ENCODE measurements around the gene ZP1.

Gene ZP1

DNA sequence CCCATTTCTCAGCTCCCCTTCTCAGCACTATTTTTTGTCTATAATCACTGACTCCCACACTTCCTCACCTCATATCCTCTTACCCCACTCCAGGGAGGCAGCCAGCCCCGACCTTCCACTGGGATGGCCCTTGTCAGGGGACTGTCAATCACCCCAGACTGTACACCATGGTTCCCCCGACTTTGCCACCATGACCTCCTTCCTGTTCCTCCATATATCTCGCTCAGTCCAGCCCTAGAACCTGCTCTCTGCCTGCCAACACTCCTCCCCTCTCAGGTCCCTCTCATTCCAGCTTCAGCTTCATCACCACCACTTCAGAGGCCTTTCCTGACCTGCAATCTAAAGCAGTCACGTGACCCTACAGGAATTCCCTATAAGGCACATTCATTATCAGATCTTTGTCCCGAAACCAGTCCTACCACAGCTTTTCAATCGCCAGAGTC lies 22.5 kb downstream of the ZP1 start:
- ChIA-PET POLR2A (no interaction called here), CTCF (interaction anchor here (1.3 to 26.0 kb wide), 5 partner anchors 11 to 112 kb away, joined by 5 to 1087 read pairs (median 80); partner anchors contain the start of gene CCDC86)
- H3K4me3 ChIP-seq (ENCODE audit: low read depth, low read length): no peak overlapping the region
- DNase-seq (ENCODE audit: low read depth, low spot score): no peak
- TF ChIP-seq, protein P1, sequence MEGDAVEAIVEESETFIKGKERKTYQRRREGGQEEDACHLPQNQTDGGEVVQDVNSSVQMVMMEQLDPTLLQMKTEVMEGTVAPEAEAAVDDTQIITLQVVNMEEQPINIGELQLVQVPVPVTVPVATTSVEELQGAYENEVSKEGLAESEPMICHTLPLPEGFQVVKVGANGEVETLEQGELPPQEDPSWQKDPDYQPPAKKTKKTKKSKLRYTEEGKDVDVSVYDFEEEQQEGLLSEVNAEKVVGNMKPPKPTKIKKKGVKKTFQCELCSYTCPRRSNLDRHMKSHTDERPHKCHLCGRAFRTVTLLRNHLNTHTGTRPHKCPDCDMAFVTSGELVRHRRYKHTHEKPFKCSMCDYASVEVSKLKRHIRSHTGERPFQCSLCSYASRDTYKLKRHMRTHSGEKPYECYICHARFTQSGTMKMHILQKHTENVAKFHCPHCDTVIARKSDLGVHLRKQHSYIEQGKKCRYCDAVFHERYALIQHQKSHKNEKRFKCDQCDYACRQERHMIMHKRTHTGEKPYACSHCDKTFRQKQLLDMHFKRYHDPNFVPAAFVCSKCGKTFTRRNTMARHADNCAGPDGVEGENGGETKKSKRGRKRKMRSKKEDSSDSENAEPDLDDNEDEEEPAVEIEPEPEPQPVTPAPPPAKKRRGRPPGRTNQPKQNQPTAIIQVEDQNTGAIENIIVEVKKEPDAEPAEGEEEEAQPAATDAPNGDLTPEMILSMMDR (IDR thresholded peaks at IDR 0.05; ENCODE audit: insufficient read depth, low read length, missing control alignments): no peak

DNA sequence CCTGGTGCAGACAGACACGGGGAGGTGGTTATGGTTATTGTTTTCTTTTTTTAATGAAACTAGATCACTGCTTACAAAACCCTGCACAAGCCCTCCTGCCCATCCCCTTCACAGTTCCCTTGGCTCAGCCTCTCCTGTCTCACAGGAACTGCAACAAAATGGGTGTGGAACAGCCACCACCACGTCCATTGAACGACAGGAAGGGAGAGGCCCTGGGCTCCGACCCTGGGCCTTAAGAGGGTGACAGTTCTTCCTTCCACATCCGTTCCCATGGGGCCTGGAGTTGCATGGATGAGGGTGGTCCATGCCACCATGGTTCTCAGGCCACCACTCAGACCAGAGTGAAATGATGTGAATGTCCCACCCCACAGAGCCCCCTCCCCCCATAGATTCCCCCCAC lies 23.4 kb downstream of the ZP1 start:
- DNase-seq (ENCODE audit: low read depth, low spot score): no peak
- ChIA-PET CTCF (interaction anchor here (4.2 to 26.0 kb wide), 3 partner anchors 10 to 113 kb away, joined by 80 to 1087 read pairs (median 157); partner anchors contain the start of gene CCDC86), POLR2A (no interaction called here)
- no peak overlapping the region for H3K4me3 ChIP-seq (ENCODE audit: low read depth, low read length)
- TF ChIP-seq, protein P1 (IDR thresholded peaks at IDR 0.05; ENCODE audit: insufficient read depth, low read length, missing control alignments): no peak

DNA sequence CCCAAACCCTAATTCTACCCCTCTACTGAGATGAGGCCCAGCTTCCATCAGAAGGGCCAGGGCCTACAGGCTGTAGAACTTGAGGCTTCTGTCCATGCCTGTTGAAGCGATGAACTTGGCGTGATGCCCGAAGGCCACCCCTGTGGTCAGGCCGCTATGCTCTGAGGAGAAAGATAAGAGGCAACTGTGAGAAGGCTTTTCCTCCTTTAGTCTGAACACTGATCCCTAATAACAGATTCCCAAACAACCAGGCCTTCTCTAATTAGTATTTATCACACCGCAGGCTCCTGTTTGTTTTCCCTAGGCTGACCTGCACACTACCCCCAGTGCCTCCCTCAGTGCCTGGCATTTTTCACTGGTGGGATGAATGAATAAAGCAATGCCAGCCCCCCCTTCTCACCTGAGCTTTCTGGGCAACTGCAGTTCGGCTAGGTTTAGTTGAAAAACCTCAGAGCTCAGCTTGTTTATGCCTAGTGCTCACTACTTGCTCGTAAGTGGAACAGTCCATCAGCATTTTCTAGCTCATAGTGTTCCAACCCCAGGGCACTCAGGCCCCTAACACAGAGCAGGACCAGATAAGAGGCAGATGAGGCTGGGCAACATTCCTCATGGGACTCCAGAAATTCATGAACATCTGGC lies 23.9 kb downstream of the ZP1 start:
- DNase-seq (ENCODE audit: low read depth, low spot score): no peak
- H3K4me3 ChIP-seq (ENCODE audit: low read depth, low read length): no peak overlapping the region
- ChIA-PET POLR2A (no interaction called here), CTCF (interaction anchor here (4.2 to 26.0 kb wide), 3 partner anchors 10 to 113 kb away, joined by 80 to 1087 read pairs (median 157); partner anchors contain the start of gene CCDC86)
- TF ChIP-seq, protein P1 (IDR thresholded peaks at IDR 0.05; ENCODE audit: insufficient read depth, low read length, missing control alignments): no peak

DNA sequence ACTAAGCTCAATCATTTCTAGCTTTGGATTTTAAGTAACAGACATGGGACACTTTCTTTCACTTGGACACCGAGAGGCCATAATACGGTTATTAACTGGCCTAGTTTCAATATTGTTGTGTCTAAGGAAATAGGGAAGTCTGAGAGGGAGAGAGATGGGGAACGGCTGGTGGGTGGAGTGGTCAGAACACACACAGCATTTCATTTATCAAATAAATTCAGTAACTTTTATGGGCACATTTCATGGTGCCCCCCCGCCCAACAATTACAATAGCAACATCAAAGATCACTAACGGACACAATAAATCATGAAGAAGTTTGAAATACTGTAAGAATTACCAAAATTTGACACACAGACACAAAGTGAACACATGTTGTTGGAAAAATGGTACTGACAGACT lies 28.3 kb downstream of the ZP1 start:
- CTCF ChIA-PET: interaction anchor here (1.4 to 26.0 kb wide), 5 partner anchors 6 to 58 kb away, joined by 5 to 1087 read pairs (median 8); partner anchors contain the start of gene CCDC86
- DNase-seq (ENCODE audit: low read depth, low spot score): no peak
- TF ChIP-seq, protein P1 (IDR thresholded peaks at IDR 0.05; ENCODE audit: insufficient read depth, low read length, missing control alignments): no peak
- no peak overlapping the region for H3K4me3 ChIP-seq (ENCODE audit: low read depth, low read length)
- POLR2A ChIA-PET: no interaction called here

DNA sequence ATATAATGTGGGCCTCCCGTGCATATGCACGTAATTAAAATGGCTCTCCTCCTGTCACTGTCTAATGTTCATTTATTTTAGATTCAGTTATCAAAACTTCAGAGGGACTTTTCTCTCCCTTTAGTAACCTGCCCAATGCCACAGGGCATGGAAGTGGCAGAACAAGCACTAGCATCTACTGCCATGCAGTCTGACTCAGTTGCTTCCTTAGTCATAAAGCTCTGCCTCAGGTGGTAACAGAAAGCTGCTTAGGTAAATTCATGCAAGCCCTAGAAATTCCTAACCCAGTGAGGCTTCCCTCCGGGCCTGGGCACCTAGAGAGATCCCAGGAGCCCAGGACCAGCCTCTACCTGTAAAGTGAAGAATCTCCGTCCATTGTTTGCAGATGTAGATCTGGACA lies 30.2 kb downstream of the ZP1 start:
- ChIA-PET POLR2A (no interaction called here), CTCF (interaction anchor here (1.0 to 26.0 kb wide), 7 partner anchors 8 to 120 kb away, joined by 3 to 1087 read pairs (median 19); partner anchors contain the start of gene CCDC86)
- TF ChIP-seq, protein P1 (IDR thresholded peaks at IDR 0.05; ENCODE audit: insufficient read depth, low read length, missing control alignments): no peak
- DNase-seq (ENCODE audit: low read depth, low spot score): no peak
- H3K4me3 ChIP-seq (ENCODE audit: low read depth, low read length): no peak overlapping the region

Measured in AG04449 (cell line).